Neural progenitor cell (in vitro differentiated cells): ENCODE measurements around the gene RAB25. TPM values are rescaled to one million over a fixed set of nuclear protein-coding genes. Genes with fewer than 3 reads are reported as not detected.

Source experiments
- DNase-seq: peaks from one replicate; pipeline ENCODE4 v3.0.0-alpha.2; 2016; ENCODE audit warnings: low spot score
- H2AFZ ChIP-seq: fragments of 200-600 bp; sonication (generic); replicated peaks from 2 replicates; pipeline ENCODE4 v1.6.1; 2016; ENCODE audit warnings: antibody characterized with exemption
- H3F3A ChIP-seq: fragments of 200-600 bp; sonication (generic); 2 replicates; pipeline ENCODE4 v1.6.1; 2016; ENCODE audit warnings: antibody characterized with exemption, low read depth
- H3K27ac ChIP-seq: fragments of 200-600 bp; sonication (generic); 2 replicates; pipeline ENCODE4 v1.5.1; 2016; ENCODE audit warnings: mild to moderate bottlenecking
- H3K27me3 ChIP-seq: fragments of 200-600 bp; sonication (generic); 2 replicates; pipeline ENCODE4 v1.6.1; 2016; ENCODE audit warnings: mild to moderate bottlenecking, moderate library complexity
- H3K36me3 ChIP-seq: fragments of 200-600 bp; sonication (generic); 2 replicates; pipeline ENCODE4 v1.5.1; 2016
- H3K4me1 ChIP-seq: fragments of 200-600 bp; sonication (generic); 2 replicates; pipeline ENCODE4 v1.6.1; 2016; ENCODE audit warnings: mixed run types
- H3K4me2 ChIP-seq: fragments of 200-600 bp; sonication (generic); 2 replicates; pipeline ENCODE4 v1.6.1; 2016
- H3K4me3 ChIP-seq: fragments of 200-600 bp; sonication (generic); 2 replicates; pipeline ENCODE4 v1.5.1; 2016
- H3K79me2 ChIP-seq: fragments of 200-600 bp; sonication (generic); 2 replicates; pipeline ENCODE4 v1.6.1; 2016; ENCODE audit warnings: low read depth
- H3K9ac ChIP-seq: fragments of 200-600 bp; sonication (generic); 2 replicates; pipeline ENCODE4 v1.6.1; 2016
- H3K9me3 ChIP-seq: fragments of 200-600 bp; sonication (generic); 2 replicates; pipeline ENCODE4 v1.5.1; 2016; ENCODE audit warnings: low read depth
- H4K20me1 ChIP-seq: fragments of 200-600 bp; sonication (generic); 2 replicates; pipeline ENCODE4 v1.6.1; 2016; ENCODE audit warnings: low read depth
- H3K27ac Mint-ChIP-seq: 3 replicates; pipeline ENCODE4 v1.8.0; 2021; ENCODE audit warnings: mixed read lengths
- H3K27me3 Mint-ChIP-seq: 2 replicates; pipeline ENCODE4 v1.8.0; 2022; ENCODE audit warnings: low read depth, mild to moderate bottlenecking, inconsistent platforms, moderate library complexity, mixed read lengths; ENCODE audit not compliant: insufficient read depth
- H3K36me3 Mint-ChIP-seq: 3 replicates; pipeline ENCODE4 v1.8.0; 2021; ENCODE audit warnings: mixed read lengths
- H3K4me1 Mint-ChIP-seq: 3 replicates; pipeline ENCODE4 v1.8.0; 2021; ENCODE audit warnings: mixed read lengths
- H3K4me3 Mint-ChIP-seq: 3 replicates; pipeline ENCODE4 v1.8.0; 2021; ENCODE audit warnings: mild to moderate bottlenecking, moderate library complexity, mixed read lengths
- H3K9me3 Mint-ChIP-seq: 3 replicates; pipeline ENCODE4 v1.8.0; 2020; ENCODE audit warnings: mixed read lengths
- EZH2 ChIP-seq: fragments of 200-600 bp; sonication (generic); IDR thresholded peaks from 2 replicates; pipeline ENCODE4 v1.6.1; 2017; ENCODE audit warnings: antibody characterized with exemption, mild to moderate bottlenecking, moderate library complexity
- EZH2phosphoT487 ChIP-seq: fragments of 200-600 bp; sonication (generic); IDR thresholded peaks from 2 replicates; pipeline ENCODE4 v1.6.1; 2017; ENCODE audit warnings: antibody characterized with exemption
- total RNA-seq: library from RNA; depleted of rRNA; stranded (reverse); fragments of >200 nt; gene quantifications from 2 replicates; pipeline ENCODE4 v1.2.3, GENCODE V29; 2015; ENCODE audit warnings: low replicate concordance
- TF ChIP-seq, protein P1 (sequence below): fragments of 200-600 bp; sonication (generic); IDR thresholded peaks from 2 replicates; pipeline ENCODE4 v1.5.1; 2017; ENCODE audit warnings: antibody characterized with exemption, mild to moderate bottlenecking

Gene RAB25
- total RNA-seq, 1 donor from 2014 or later = 2.4 TPM

DNA sequence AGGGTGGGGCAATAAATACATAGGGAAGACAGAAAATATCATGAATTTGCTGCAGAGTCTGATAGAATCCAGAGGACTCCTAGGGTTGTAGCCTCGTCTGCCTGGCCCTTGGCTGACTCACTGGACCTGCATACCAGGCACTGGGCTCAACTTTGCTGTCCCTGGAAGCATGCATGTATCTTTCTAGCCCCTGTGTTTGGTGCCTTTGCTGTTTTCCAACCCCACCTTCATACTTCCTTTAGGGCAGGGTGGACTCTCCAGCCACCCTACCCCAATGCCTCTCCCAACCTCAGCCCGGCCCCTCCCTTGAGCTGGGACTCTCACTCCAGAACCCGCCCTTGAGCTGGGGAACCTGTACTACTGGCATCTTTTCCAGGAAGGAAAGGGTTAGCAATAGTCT, 1.2 kb downstream of the RAB25 start:
- no peaks in the 10 kb centered on the region for H3K9me3 ChIP-seq
- no peak overlapping the region for H3K4me3 ChIP-seq
- peak overlapping the region; percentile 74 for H3K4me2 ChIP-seq
- H4K20me1 ChIP-seq = no peaks in the 10 kb centered on the region
- Mint-ChIP-seq H3K27ac (no peak overlapping the region), H3K9me3 (no peaks in the 10 kb centered on the region), H3K27me3 (peaks cover 5% of the 10 kb centered on the region), H3K36me3 (peaks cover 6% of the 10 kb centered on the region), H3K4me3 (peak overlapping the region; percentile 38), H3K4me1 (peaks cover 37% of the 10 kb centered on the region)
- peaks cover 30% of the 10 kb centered on the region for H3K4me1 ChIP-seq
- H3K9ac ChIP-seq = no peak overlapping the region
- TF ChIP-seq, protein P1, sequence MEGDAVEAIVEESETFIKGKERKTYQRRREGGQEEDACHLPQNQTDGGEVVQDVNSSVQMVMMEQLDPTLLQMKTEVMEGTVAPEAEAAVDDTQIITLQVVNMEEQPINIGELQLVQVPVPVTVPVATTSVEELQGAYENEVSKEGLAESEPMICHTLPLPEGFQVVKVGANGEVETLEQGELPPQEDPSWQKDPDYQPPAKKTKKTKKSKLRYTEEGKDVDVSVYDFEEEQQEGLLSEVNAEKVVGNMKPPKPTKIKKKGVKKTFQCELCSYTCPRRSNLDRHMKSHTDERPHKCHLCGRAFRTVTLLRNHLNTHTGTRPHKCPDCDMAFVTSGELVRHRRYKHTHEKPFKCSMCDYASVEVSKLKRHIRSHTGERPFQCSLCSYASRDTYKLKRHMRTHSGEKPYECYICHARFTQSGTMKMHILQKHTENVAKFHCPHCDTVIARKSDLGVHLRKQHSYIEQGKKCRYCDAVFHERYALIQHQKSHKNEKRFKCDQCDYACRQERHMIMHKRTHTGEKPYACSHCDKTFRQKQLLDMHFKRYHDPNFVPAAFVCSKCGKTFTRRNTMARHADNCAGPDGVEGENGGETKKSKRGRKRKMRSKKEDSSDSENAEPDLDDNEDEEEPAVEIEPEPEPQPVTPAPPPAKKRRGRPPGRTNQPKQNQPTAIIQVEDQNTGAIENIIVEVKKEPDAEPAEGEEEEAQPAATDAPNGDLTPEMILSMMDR = no peak
- TF ChIP-seq EZH2 (no peak), EZH2phosphoT487 (no peak)
- no peaks in the 10 kb centered on the region for H3K36me3 ChIP-seq
- no peak overlapping the region for H2AFZ ChIP-seq
- no peak for DNase-seq
- H3K27me3 ChIP-seq = no peaks in the 10 kb centered on the region
- peaks cover 11% of the 10 kb centered on the region for H3K79me2 ChIP-seq
- H3F3A ChIP-seq = peaks cover 62% of the 10 kb centered on the region
- H3K27ac ChIP-seq = no peak overlapping the region

DNA sequence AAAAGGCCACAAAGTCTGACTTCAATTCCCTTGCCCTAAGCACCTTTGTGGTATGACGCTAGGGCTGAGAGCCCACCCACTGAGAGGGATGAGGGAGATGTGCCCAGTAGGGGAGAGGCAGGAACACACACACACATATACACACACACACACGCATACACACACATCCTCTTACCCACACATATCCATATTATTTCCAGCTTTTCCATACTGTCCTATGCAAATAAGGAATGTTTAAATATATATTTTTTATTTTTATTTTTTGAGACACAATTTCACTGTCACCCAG, 3.0 kb downstream of the RAB25 start:
- Histone ChIP-seq H3K36me3 (no peaks in the 10 kb centered on the region), H3K27ac (no peak overlapping the region), H2AFZ (no peak overlapping the region), H3K79me2 (peaks cover 3% of the 10 kb centered on the region), H3K9ac (no peak overlapping the region), H3K4me3 (no peak overlapping the region), H3F3A (peaks cover 55% of the 10 kb centered on the region), H3K4me2 (no peak overlapping the region), H3K4me1 (peaks cover 30% of the 10 kb centered on the region), H3K9me3 (no peaks in the 10 kb centered on the region), H3K27me3 (no peaks in the 10 kb centered on the region), H4K20me1 (no peaks in the 10 kb centered on the region)
- no peak overlapping the region for H3K27ac Mint-ChIP-seq
- peaks cover 40% of the 10 kb centered on the region for H3K4me1 Mint-ChIP-seq
- no peaks in the 10 kb centered on the region for H3K9me3 Mint-ChIP-seq
- peaks cover 5% of the 10 kb centered on the region for H3K27me3 Mint-ChIP-seq
- no peak overlapping the region for H3K4me3 Mint-ChIP-seq
- H3K36me3 Mint-ChIP-seq = no peaks in the 10 kb centered on the region
- TF ChIP-seq, protein P1 = no peak
- TF ChIP-seq EZH2 (no peak), EZH2phosphoT487 (no peak)
- DNase-seq = peak; percentile 44

DNA sequence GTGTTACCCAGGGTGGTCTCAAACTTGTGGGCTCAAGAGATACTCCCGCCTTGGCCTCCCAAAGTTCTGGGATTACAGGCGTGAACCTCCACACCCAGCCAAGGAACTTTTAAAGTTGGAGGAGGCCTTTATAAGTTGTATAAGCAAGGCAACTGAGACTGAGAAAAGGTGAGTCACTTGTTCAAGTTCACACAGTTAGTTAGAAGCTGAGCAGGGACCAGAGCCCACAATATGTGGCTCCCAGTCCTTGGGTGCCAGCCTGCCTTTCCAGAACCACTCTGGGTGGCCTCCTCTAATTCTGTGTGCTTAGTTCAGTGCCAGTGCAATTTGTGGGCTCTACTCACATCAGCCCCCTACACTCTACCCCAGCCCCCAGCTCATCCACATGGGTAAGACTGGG, 3.7 kb downstream of the RAB25 start:
- no peak overlapping the region for H2AFZ ChIP-seq
- no peaks in the 10 kb centered on the region for H3K9me3 ChIP-seq
- Mint-ChIP-seq H3K9me3 (no peaks in the 10 kb centered on the region), H3K4me1 (peaks cover 40% of the 10 kb centered on the region), H3K4me3 (no peak overlapping the region), H3K27me3 (peaks cover 7% of the 10 kb centered on the region), H3K36me3 (no peaks in the 10 kb centered on the region), H3K27ac (no peak overlapping the region)
- H3K27ac ChIP-seq = no peak overlapping the region
- no peaks in the 10 kb centered on the region for H4K20me1 ChIP-seq
- H3K4me2 ChIP-seq = no peak overlapping the region
- H3K4me1 ChIP-seq = peaks cover 30% of the 10 kb centered on the region
- peaks cover 3% of the 10 kb centered on the region for H3K79me2 ChIP-seq
- peaks cover 52% of the 10 kb centered on the region for H3F3A ChIP-seq
- TF ChIP-seq, protein P1 = no peak
- TF ChIP-seq EZH2phosphoT487 (no peak), EZH2 (no peak)
- H3K27me3 ChIP-seq = no peaks in the 10 kb centered on the region
- H3K4me3 ChIP-seq = no peak overlapping the region
- H3K9ac ChIP-seq = no peak overlapping the region
- H3K36me3 ChIP-seq = no peaks in the 10 kb centered on the region
- DNase-seq = no peak

DNA sequence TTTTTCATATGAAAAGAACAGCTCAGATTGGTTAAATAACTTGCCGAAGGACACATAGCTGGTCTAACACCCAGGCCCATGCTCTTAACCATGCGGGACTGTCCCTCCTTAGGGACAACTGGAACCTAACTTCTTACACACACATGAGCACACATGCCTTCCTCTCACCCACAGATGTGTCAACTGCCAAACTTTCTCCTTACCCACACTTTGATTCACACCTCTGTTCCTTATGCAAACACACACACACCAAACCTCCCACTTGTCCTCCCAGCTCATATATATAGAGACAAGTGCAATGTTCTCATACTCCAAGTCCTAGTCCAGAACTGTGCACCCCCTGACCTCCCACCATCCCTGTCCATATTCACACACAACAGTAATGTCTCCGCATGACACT, 4.3 kb downstream of the RAB25 start:
- no peaks in the 10 kb centered on the region for H3K36me3 ChIP-seq
- H3K4me3 Mint-ChIP-seq = no peak overlapping the region
- H3K4me3 ChIP-seq = no peak overlapping the region
- DNase-seq = no peak
- no peaks in the 10 kb centered on the region for H3K9me3 Mint-ChIP-seq
- H3K9ac ChIP-seq = no peak overlapping the region
- H3K4me2 ChIP-seq = peak overlapping the region; percentile 3
- TF ChIP-seq, protein P1 = no peak
- TF ChIP-seq EZH2 (no peak), EZH2phosphoT487 (no peak)
- H3K27me3 ChIP-seq = no peaks in the 10 kb centered on the region
- peaks cover 42% of the 10 kb centered on the region for H3K4me1 Mint-ChIP-seq
- H3K27me3 Mint-ChIP-seq = peaks cover 8% of the 10 kb centered on the region
- H3K27ac Mint-ChIP-seq = no peak overlapping the region
- H3K27ac ChIP-seq = peak overlapping the region; percentile 78
- H3K4me1 ChIP-seq = peaks cover 31% of the 10 kb centered on the region
- peaks cover 2% of the 10 kb centered on the region for H4K20me1 ChIP-seq
- no peaks in the 10 kb centered on the region for H3K9me3 ChIP-seq
- peaks cover 51% of the 10 kb centered on the region for H3F3A ChIP-seq
- no peaks in the 10 kb centered on the region for H3K36me3 Mint-ChIP-seq
- no peak overlapping the region for H2AFZ ChIP-seq
- peaks cover 3% of the 10 kb centered on the region for H3K79me2 ChIP-seq
